Mucosa of descending colon (tissue), 3 donors: Measurements from ENCODE around the gene CHN1. TPM values are rescaled to one million over a fixed set of nuclear protein-coding genes. Genes with fewer than 3 reads are reported as not detected.

Experiments
- ATAC-seq: fragments of 200-7000 bp; cut with Tn5 transposase; one replicate; pipeline ENCODE4 v1.9.1; 2020; ENCODE audit warnings: mild to moderate bottlenecking, moderate library complexity
- DNase-seq, 3 donors: peaks; one replicate each; pipeline ENCODE4 v3.0.0-alpha.2; 2020
- H3K36me3 ChIP-seq: fragments of 200-600 bp; one replicate; pipeline ENCODE4 v1.8.0; 2021; ENCODE audit warnings: low read depth, mild to moderate bottlenecking
- H3K4me1 ChIP-seq: fragments of 200-600 bp; one replicate; pipeline ENCODE4 v1.8.0; 2021; ENCODE audit warnings: low read depth, mild to moderate bottlenecking
- H3K4me3 ChIP-seq: fragments of 200-600 bp; one replicate; pipeline ENCODE4 v1.8.0; 2021; ENCODE audit warnings: mild to moderate bottlenecking
- H3K9me3 ChIP-seq: fragments of 200-600 bp; one replicate; pipeline ENCODE4 v1.8.0; 2021; ENCODE audit warnings: mild to moderate bottlenecking
- CTCF ChIP-seq: fragments of 200-600 bp; IDR thresholded peaks from one replicate; pipeline ENCODE4 v1.8.0; 2022; ENCODE audit warnings: antibody characterized with exemption, mild to moderate bottlenecking
- intact Hi-C, 2 donors: fragments of 100-400 bp; cut with DNase I in 1 of 2; cut with micrococcal nuclease in 1 of 2; formaldehyde crosslinking; loops; one replicate each; pipeline versions ENCODE4 v1.11.0 to v1.11.1; 2022; cut with DNase I, micrococcal nuclease
- total RNA-seq, 3 donors: library from RNA; stranded (reverse); fragmentation: NEBNext Ultra II Directional in 2 of 3; extraction: Animal tissue kit (Norgen Biotek cat#: 25700) in 2 of 3; gene quantifications; one replicate each; pipeline versions ENCODE4 v1.2.1 to v1.2.4, GENCODE V29; 2021 to 2023
- donor health status: DM: no; HTN: no; CAD: no; lungs with moderate emphysema.
- donor health status: DM: no; HTN: no; CAD: no.
- donor health status: DM: no; HTN: yes; CAD: no.

Gene CHN1
- total RNA-seq, 3 donors from 2014 or later = 2.1 to 15.2 (median 3.9) TPM

GRCh38 chr2:174992886-174993285 lies 12.3 kb downstream of the CHN1 start:
- ATAC-seq (no peak), DNase-seq (no peak)
- intact Hi-C loops = no loop called here
- no peaks in the 10 kb centered on the region for H3K4me1 ChIP-seq
- H3K9me3 ChIP-seq = no peaks in the 10 kb centered on the region
- no peak overlapping the region for H3K4me3 ChIP-seq
- H3K36me3 ChIP-seq = no peaks in the 10 kb centered on the region
- TF ChIP-seq CTCF = no peak

- Histone ChIP-seq H3K36me3 (no peaks in the 10 kb centered on the region), H3K9me3 (no peaks in the 10 kb centered on the region), H3K4me3 (no peak overlapping the region), H3K4me1 (no peaks in the 10 kb centered on the region)
- no peak for TF ChIP-seq CTCF
- ATAC-seq (no peak), DNase-seq (no peak)
- intact Hi-C loops = loop anchor here in 1 of 2 donors (10.0 kb wide), 1 partner anchor 211 kb away; no protein-coding TSS in a partner anchor
These were observed 19.6 kb downstream of the CHN1 start for GRCh38 chr2:174985614-174986013.

- no peak for TF ChIP-seq CTCF
- Histone ChIP-seq H3K4me3 (no peak overlapping the region), H3K4me1 (no peaks in the 10 kb centered on the region), H3K9me3 (no peaks in the 10 kb centered on the region), H3K36me3 (no peaks in the 10 kb centered on the region)
- no peak for ATAC-seq
- intact Hi-C loops = loop anchor here in 1 of 2 donors (10.0 kb wide), 1 partner anchor 210 kb away; no protein-coding TSS in a partner anchor
- no peak for DNase-seq
These were observed 20.6 kb downstream of the CHN1 start for GRCh38 chr2:174984561-174984960.

GRCh38 chr2:174981331-174981730 lies 23.9 kb downstream of the CHN1 start:
- H3K9me3 ChIP-seq = no peaks in the 10 kb centered on the region
- intact Hi-C loops = loop anchor here in 1 of 2 donors (10.0 kb wide), 1 partner anchor 207 kb away; no protein-coding TSS in a partner anchor
- H3K4me1 ChIP-seq = no peaks in the 10 kb centered on the region
- no peak for TF ChIP-seq CTCF
- DNase-seq = no peak
- ATAC-seq = no peak
- no peak overlapping the region for H3K4me3 ChIP-seq
- H3K36me3 ChIP-seq = no peaks in the 10 kb centered on the region

GRCh38 chr2:174979996-174980395 lies 25.2 kb downstream of the CHN1 start:
- no peaks in the 10 kb centered on the region for H3K9me3 ChIP-seq
- no peak overlapping the region for H3K4me3 ChIP-seq
- intact Hi-C loops = loop anchor here in 1 of 2 donors (10.0 kb wide), 1 partner anchor 205 kb away; no protein-coding TSS in a partner anchor
- no peak for TF ChIP-seq CTCF
- no peaks in the 10 kb centered on the region for H3K4me1 ChIP-seq
- DNase-seq (no peak), ATAC-seq (no peak)
- H3K36me3 ChIP-seq = no peaks in the 10 kb centered on the region

- Histone ChIP-seq H3K4me1 (peaks cover under 1% of the 10 kb centered on the region), H3K4me3 (no peak overlapping the region), H3K36me3 (no peaks in the 10 kb centered on the region), H3K9me3 (no peaks in the 10 kb centered on the region)
- ATAC-seq (no peak), DNase-seq (no peak)
- intact Hi-C loops = no loop called here
- TF ChIP-seq CTCF = no peak
These were observed 27.8 kb downstream of the CHN1 start for GRCh38 chr2:174977364-174977763.
